Fibroblast of skin of left quadriceps (primary cell): ENCODE measurements around the gene MYCN.
"Not testable (repeated sequence)": the region's sequence is repeated elsewhere in the genome, so short reads cannot be mapped to it uniquely, and the experiment has no call there.

Experiments
- DNase-seq, 2 experiments: peaks; one replicate each; pipeline ENCODE4 v3.0.0-alpha.2; 2013; ENCODE audit warnings: low read depth in 2 of 2

MYCN gene

GRCh38 chr2:15957881-15958713 is 17.7 kb downstream of the MYCN start:
- DNase-seq: no peak

GRCh38 chr2:15959331-15960153 is 19.2 kb downstream of the MYCN start:
- no peak for DNase-seq

DNA sequence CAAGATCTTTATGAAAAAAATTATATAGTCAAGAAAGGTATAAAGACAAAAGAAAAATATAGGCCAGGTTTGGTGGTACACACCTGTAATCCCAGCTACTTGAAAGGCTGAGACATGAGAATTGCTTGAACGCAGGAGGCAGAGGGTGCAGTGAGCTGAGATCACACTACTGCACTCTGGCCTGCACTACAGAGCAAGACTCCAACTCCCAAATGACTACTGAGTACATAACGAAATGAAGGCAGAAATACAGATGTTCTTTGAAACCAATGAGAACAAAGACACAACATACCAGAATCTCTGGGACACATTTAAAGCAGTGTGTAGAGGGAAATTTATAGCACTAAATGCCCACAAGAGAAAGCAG is 19.8 kb downstream of the MYCN start:
- DNase-seq: not testable (repeated sequence)

DNA sequence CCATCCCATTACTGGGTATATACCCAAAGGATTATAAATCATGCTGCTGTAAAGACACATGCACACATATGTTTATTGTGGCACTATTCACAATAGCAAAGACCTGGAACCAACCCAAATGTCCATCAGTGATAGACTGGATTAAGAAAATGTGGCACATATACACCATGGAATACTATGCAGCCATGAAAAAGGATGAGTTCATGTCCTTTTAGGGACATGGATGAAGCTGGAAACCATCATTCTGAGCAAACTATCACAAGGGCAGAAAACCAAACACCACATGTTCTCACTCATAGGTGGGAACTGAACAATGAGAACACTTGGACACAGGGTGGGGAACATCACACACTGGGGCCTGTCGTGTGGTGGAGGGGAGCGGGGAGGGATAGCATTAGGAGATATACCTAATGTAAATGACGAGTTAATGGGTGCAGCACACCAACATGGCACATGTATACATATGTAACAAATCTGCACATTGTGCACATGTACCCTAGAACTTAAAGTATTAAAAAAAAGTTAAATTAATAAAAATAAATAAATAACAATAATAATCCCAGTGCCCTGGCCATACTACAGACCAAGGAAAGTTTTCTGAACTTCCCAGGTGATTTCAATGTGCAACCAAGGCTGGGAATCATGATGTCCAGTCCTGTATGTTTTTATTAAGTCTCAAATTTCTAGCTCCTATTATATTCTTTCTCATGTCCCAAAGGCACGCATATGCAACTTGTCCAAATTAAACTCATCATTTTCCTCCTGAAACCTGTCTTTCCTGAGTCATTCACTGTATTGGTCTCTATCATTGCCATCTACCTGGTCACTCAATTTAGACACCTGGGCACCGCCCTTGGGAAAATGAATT is 23.0 kb downstream of the MYCN start:
- DNase-seq: not testable (repeated sequence)

DNA sequence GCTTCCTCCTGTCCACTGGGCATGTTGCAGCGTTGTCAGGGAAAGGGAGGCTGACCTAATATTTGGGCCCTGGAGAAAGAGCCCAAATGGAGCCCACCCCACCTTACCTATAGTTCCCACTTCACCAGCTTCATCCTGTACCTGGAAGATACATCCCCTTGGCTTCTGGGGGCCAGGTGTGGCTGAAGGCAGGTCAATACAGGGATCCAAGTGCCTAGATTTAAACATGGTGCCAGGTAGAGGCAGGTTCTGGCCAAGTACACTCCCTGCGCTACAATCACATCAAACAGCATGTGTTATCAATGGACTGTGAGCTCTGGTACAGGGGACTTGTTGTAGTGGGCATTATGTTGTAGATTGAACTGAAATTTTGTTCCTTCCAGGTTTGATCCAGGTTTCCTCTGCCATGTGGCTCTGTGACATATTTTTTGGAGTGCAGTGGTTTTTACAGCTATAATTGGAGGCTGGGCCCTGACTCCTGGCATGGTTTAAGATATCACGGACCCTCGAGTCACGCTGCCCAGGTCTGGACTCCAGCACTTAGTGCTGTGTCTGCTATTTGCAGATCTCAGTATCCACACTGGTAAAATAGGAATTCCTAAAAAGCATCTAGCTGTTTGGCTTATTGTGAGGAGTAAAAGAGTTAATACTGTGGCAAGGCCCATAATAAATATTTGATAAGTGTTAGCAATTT is 23.8 kb downstream of the MYCN start:
- DNase-seq: no peak

GRCh38 chr2:15964936-15965563 is 24.7 kb downstream of the MYCN start:
- DNase-seq: no peak

- no peak for DNase-seq
Measured at GRCh38 chr2:15965564-15966019, 25.2 kb downstream of the MYCN start.

DNA sequence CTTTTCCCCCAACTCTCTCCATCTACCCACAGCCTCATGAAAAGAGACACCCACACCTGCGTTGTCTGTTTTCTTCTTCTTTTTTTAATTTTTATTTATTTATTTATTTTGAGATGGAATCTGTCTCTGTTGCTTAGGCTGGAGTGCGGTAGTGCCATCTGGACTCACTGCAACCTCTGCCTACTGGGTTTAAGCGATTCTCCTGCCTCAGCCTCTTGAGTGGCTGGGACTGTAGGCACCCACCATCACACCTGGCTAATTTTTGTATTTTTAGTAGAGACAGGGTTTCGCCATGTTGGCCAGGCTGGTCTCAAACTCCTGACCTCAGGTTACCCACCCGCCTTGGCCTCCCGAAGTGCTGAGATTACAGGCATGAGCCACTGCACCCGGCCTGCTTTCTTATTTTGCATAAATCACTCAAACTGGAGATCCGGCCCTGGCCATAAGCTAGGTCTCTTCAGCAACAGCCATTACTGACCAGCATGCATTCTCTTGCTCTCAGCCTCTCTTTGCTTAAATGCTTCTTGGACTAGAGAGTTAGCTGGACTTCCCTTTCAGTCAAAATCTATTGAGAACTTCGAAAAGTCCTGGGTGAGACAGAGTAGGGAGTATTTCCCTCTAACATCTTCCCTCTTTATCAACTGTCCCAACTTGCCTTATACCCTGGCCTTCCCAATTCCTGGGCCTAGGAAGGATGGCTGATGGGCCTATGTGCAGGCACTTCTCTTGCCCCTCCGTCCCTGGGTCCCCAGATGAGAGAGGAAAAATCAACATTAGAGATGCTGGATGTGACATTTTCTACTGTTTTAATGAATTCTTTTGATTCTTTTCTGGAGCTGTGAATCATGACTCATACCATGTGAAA is 27.3 kb downstream of the MYCN start:
- DNase-seq: no peak

- no peak for DNase-seq
Measured at GRCh38 chr2:15968280-15969178, 28.2 kb downstream of the MYCN start.

DNA sequence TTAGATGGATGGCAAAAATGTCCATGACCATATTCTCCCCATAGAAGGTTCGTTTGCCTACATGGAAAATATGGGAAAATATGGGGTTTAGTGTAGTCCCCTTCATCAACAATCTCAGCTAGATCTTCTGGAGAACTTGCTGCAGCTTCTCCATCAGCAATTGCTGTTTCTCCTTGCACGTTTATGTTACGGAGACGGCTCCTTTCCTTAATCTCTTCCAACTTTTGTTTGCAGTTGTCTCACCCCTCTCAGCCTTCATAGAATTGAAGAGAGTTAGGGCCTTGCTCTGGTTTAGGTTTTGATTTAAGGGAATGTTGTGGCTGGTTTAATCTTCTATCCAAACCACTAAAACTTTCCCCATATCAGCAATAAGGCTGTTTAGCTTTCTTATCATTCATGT is 28.9 kb downstream of the MYCN start:
- no peak for DNase-seq

- no peak for DNase-seq
Measured at GRCh38 chr2:15970701-15971100, 30.4 kb downstream of the MYCN start.

GRCh38 chr2:15971351-15971750 is 31.0 kb downstream of the MYCN start:
- DNase-seq: no peak

- DNase-seq: no peak
Measured at GRCh38 chr2:15971831-15972522, 31.6 kb downstream of the MYCN start.

DNA sequence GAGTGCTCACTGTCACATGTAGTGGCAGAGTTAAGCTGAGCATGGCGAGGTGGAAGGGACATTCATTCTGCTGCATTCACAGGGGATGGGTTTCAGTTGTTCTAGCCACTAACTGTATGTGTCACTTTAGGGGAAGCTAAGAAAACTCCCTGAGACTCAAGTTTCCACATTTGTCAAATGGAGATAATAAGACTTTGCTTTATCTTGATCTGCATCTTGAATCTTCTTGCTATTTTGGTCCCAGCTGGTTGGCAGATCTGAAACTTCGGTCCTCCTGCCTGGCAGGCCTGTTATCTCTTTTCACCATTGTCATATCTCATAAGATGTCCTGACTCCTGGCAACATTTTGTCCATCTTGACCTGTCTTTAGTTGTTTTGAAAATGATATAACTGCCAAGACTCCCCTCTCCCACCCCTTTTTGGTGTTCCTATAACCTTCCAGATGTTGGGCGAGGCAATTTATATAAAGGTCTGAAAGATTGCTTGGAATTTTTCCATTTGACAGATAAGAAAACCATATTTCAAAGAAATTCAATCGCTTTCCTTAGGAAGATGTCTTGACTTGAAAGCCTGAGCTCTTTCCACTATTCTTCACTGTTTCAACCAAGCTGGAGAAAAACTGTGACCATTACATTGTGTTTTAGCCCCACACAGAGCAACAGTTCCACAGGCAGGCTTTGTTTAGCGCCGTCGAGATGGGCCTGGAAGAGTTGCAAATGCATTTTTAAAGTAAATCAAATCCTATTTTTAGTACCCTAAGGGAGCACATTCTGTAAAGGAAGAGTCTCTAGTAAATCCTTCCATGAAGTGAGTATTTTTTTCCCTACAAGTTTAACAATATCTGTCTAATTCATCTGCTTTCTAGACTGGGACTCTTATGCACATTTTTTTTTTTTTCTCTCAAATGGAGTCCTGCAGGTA is 33.4 kb downstream of the MYCN start:
- no peak for DNase-seq

DNA sequence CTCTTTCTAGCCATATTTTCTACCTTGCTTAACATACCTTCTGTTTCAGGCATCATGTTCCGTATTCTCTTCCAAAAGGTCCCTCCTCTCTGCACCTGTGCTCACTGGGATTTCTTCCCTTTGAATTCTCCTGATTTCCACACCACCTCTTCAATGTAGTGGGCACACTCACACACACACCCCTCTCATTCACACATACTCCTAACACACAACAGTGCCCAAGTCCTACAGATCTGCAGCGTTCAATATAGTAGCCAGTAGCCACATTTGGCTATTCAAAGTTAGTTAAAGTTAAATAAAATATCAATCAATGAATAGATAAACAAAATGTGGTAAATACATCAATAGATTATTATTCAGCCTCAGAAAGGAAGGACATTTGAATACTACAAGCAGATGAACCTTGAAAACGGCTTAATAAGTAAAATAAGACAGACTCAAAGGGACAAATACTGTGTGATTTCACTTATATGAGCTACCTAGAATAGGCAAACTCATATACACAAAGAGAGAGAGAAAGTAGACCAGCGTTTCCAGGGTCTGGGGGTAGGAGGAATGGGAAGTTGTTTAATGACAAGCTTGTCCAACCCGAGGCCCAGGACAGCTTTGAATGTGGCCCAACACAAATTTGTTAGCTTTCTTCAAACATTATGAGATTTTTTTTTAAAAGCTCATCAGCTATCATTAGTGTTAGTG is 34.4 kb downstream of the MYCN start:
- DNase-seq: no peak

- no peak for DNase-seq
Measured at GRCh38 chr2:15975261-15975600, 34.9 kb downstream of the MYCN start.

DNA sequence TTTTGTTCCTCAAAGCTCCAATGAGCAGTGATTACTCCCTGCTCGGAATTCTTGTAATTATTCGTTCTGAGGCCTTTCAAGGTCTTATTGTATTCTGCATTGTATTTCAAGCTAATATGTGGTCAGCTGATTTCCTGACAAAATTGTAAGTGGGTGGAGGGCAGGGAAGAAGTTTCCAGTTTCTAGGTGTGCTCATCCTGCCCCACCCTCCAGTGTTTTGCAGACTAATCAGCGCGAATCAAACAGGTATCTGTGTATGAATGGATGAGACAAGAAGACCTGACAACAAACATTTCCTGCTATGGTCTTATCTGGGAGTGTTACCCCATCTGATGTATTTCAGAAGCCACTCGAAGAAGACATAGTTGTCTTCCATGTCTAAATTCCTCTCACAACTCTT is 35.3 kb downstream of the MYCN start:
- no peak for DNase-seq
